ENCODE data around the gene CACNA1D.

Gene CACNA1D

DNA sequence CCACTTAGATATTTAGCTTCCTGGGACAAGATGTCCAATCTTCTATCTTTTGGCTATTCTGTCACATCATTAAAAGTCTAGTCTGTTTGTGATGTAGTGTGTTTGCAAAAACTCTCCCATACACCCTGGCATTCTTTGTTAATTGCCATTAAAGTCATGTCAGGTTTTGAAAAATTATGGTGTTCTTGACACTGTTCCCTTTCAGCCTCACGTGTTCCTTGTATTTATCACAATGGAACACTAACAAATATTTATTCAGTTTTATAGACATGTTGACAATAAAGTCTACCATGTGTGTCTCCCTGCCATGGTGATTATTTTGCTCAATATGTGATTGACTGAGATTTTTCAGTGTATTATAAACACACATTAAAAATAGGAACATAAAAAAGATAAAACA, 9.4 kb upstream of the CACNA1D start:
- H3K27me3 ChIP-seq (ENCODE audit: control insufficient read depth, insufficient read depth, low read length) = no peaks in the 10 kb centered on the region
- no peak overlapping the region for H3K9ac ChIP-seq (ENCODE audit: low read length)
- no peaks in the 10 kb centered on the region for H3K9me3 ChIP-seq (ENCODE audit: control insufficient read depth, low read length)
- no peaks in the 10 kb centered on the region for H3K36me3 ChIP-seq (ENCODE audit: control insufficient read depth, insufficient read depth, low read length)
- no peaks in the 10 kb centered on the region for H3K4me1 ChIP-seq (ENCODE audit: control insufficient read depth, insufficient read depth, low read length)
- H3K4me3 ChIP-seq (ENCODE audit: low read length) = no peak overlapping the region

DNA sequence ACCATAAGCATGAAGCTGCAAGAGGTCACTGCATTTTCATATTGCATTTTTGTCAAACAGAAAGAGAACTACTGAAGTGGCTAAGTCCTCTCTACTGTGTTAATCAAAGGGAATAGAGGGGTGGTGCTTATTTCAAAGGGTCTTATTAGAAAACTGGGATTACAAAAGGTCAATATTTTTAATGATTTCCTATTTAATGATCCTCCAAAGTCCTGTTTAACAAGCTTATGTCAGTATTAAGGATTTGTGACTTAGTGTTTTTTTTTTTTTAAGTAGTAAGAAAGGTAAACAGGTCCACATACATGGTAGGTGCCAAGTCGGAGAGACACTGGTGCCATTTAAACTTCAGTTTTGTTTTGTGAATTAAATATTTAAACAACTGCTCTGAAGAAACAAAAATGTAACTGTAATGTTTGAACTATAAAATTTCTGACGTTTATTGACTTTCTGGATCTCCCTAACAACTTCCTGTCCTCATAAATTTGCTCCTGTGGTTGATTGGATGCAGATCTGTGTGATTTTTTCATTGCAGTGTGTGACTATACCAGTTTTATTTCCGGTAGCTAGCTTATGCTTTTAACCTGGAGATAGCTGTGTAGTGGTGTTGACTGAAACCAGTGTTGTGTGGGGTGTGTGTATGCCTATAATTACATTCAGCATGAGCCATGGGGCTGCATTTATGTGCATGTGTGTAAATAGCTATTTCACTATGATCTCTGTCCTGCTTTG, 8.6 kb upstream of the CACNA1D start:
- Histone ChIP-seq H3K4me3 (ENCODE audit: low read length) (no peak overlapping the region), H3K27me3 (ENCODE audit: control insufficient read depth, insufficient read depth, low read length) (no peaks in the 10 kb centered on the region), H3K4me1 (ENCODE audit: control insufficient read depth, insufficient read depth, low read length) (no peaks in the 10 kb centered on the region), H3K36me3 (ENCODE audit: control insufficient read depth, insufficient read depth, low read length) (no peaks in the 10 kb centered on the region), H3K9ac (ENCODE audit: low read length) (no peak overlapping the region), H3K9me3 (ENCODE audit: control insufficient read depth, low read length) (no peaks in the 10 kb centered on the region)

DNA sequence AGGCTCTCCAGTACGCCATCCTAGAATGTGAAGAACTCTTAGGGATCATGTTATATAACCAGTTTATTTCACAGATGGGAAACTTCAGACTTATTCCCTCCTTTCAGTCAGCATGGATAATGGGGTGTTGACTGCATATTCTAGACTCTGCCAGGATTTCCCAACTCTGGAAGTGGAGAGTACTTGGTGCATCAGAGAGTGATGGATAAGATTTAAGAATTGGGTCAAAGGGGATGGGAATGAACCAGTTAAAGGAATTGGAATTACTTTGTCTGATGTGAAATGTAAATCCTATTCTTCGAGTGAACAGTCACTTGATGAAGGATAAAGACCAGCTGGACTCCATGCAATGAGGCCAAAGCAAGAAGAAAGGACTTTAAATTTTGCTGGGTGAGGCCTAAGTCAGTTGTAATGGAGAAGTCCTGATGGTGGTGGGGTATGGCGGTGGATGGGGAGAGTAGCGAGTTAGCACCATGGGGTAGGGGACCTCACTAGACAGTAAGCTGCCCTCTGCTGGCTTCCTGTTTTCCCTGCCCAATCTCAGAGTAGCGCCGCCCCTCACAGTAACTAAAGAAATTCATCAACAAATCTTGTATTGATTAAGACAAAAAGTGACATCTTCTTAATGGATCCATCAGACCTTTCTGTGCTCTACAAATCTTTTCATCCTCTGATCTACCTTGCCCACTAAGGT, 7.3 kb upstream of the CACNA1D start:
- Histone ChIP-seq H3K4me1 (ENCODE audit: control insufficient read depth, insufficient read depth, low read length) (no peaks in the 10 kb centered on the region), H3K9ac (ENCODE audit: low read length) (no peak overlapping the region), H3K36me3 (ENCODE audit: control insufficient read depth, insufficient read depth, low read length) (no peaks in the 10 kb centered on the region), H3K27me3 (ENCODE audit: control insufficient read depth, insufficient read depth, low read length) (no peaks in the 10 kb centered on the region), H3K4me3 (ENCODE audit: low read length) (no peak overlapping the region), H3K9me3 (ENCODE audit: control insufficient read depth, low read length) (no peaks in the 10 kb centered on the region)

DNA sequence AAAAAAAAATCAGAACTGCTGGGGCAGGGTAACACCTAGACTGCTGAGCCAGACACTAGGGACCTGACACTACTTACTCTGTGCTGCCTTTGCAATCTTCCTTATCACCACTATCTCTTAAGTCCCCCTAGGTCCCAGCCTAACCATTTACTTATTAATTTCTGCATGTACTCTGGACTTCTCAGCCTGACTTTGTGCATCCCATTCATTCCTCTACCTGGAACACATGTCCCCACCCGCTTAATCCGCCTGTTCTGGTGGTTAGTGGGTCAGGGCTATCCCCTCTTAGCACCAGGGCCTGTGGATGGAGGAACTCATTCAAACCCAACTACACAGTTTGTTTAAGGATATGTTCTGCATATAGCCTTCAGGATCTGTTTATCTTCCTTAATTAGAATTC, 5.0 kb upstream of the CACNA1D start:
- Histone ChIP-seq H3K4me1 (ENCODE audit: control insufficient read depth, insufficient read depth, low read length) (peaks cover 6% of the 10 kb centered on the region), H3K9me3 (ENCODE audit: control insufficient read depth, low read length) (no peaks in the 10 kb centered on the region), H3K4me3 (ENCODE audit: low read length) (no peak overlapping the region), H3K27me3 (ENCODE audit: control insufficient read depth, insufficient read depth, low read length) (peaks cover 4% of the 10 kb centered on the region), H3K9ac (ENCODE audit: low read length) (no peak overlapping the region), H3K36me3 (ENCODE audit: control insufficient read depth, insufficient read depth, low read length) (no peaks in the 10 kb centered on the region)

DNA sequence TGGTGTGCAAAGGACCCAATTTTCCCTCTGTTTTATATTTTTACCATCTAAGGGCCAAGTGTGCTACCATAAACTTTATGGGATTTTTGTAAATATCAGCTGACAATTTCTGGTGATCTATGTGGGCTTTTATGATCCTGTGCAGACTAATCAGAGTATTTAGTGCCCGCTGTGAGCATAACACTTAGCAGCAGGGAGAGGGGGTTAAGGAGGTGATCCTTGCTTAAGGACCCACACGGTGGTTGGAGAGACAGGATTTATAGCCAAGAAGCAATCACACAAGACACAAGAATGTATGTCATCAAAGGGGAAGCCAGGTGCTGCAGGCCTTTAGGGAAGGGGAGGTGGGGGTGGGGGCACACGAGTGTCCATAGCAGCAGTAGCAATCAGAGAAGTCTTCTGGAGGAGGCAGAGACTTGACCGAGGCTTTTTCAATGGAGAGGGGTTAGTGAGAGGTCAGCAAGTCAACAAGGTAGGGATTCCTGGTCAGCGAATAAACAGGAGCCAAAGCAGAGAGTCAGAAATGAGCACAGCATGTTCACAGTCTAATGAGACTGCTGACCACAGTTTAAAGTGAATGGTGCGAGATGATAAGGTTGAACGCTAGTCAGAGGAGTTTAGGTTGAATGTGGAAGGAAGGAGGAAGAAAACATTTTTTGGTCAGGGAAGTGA, 4.5 kb upstream of the CACNA1D start:
- Histone ChIP-seq H3K9ac (ENCODE audit: low read length) (no peak overlapping the region), H3K27me3 (ENCODE audit: control insufficient read depth, insufficient read depth, low read length) (peaks cover 5% of the 10 kb centered on the region), H3K36me3 (ENCODE audit: control insufficient read depth, insufficient read depth, low read length) (no peaks in the 10 kb centered on the region), H3K4me1 (ENCODE audit: control insufficient read depth, insufficient read depth, low read length) (peaks cover 6% of the 10 kb centered on the region), H3K4me3 (ENCODE audit: low read length) (no peak overlapping the region), H3K9me3 (ENCODE audit: control insufficient read depth, low read length) (no peaks in the 10 kb centered on the region)

DNA sequence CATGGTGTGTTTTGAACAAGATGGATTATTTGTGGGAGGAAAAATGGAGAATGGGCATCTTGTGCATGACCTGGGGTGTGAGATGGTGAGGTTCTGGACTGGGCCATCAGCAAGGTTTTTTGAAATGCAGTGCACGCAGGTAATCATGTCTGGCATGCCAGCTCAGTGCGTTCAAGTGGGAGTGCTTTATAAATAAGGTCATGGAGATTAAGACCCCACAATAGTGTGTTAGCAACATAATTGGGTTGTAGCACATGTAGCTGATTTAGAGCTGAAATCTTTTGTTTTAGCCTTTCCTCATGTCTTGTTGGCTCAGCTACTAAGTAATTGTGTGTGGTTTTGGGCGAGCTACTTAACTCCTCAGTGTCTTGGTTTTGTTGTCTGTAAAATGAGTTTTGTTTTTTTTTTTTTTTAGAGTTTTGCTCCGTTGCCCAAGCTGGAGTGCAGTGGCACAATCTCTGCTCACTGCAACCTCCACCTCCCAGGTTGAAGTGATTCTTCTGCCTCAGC, 3.9 kb upstream of the CACNA1D start:
- no peaks in the 10 kb centered on the region for H3K36me3 ChIP-seq (ENCODE audit: control insufficient read depth, insufficient read depth, low read length)
- peaks cover 11% of the 10 kb centered on the region for H3K27me3 ChIP-seq (ENCODE audit: control insufficient read depth, insufficient read depth, low read length)
- H3K9me3 ChIP-seq (ENCODE audit: control insufficient read depth, low read length) = no peaks in the 10 kb centered on the region
- H3K4me1 ChIP-seq (ENCODE audit: control insufficient read depth, insufficient read depth, low read length) = peaks cover 6% of the 10 kb centered on the region
- H3K4me3 ChIP-seq (ENCODE audit: low read length) = no peak overlapping the region
- H3K9ac ChIP-seq (ENCODE audit: low read length) = no peak overlapping the region

DNA sequence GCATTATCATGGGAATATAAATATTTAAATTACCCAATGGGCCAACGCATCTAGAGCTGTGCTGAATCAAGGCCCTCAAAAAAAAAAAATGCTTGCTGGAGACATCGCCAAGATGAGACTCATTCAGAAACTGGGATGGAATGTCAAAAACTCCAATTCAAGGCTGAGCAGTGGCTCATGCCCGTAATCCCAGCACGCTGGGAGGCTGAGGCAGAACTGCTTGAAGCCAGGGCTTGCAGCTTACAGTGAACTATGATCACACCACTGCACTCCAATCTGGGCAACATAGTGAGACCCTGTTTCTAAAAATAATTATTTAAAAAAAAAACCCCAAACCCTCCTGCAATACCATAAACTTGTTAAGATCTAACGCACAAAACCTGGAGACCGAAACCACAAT, 3.1 kb upstream of the CACNA1D start:
- H3K36me3 ChIP-seq (ENCODE audit: control insufficient read depth, insufficient read depth, low read length) = no peaks in the 10 kb centered on the region
- H3K9me3 ChIP-seq (ENCODE audit: control insufficient read depth, low read length) = no peaks in the 10 kb centered on the region
- H3K9ac ChIP-seq (ENCODE audit: low read length) = no peak overlapping the region
- peaks cover 6% of the 10 kb centered on the region for H3K4me1 ChIP-seq (ENCODE audit: control insufficient read depth, insufficient read depth, low read length)
- H3K4me3 ChIP-seq (ENCODE audit: low read length) = no peak overlapping the region
- peaks cover 19% of the 10 kb centered on the region for H3K27me3 ChIP-seq (ENCODE audit: control insufficient read depth, insufficient read depth, low read length)

DNA sequence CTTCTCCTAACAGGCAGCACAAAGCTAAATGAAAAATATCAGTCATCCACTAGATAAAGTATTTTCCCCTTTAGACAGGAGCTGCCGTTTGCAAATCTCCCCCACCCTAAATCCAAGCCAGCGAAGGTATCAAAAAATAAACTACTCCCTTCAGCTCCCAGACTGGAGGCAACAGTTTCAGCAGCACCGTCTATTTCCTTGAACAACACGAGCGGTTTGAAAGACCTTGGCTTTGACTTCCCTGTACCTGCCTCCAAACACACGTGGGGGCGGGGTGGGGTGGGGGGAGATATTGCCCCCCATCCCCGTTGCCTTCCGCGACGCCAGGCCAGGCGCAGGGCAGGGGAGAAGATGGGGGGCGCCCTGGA, 832 bp upstream of the CACNA1D start:
- H3K9ac ChIP-seq (ENCODE audit: low read length) = peak overlapping the region; percentile 22

DNA sequence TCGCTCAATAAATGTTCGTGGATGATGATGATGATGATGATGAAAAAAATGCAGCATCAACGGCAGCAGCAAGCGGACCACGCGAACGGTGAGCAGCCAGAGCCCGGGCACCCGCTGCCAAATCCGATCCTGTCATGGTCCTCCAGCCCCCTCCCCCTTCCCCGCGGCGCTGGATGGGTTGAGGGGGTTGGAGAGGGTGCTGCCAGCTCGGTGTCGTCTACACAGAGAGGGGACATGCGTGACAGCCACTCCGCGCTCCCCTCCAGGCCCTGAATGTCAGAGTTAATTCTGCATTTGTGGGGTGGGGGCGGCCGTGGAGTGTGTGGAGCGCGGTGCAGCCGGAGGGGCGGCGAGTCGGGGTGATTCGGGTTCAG, 722 bp downstream of the CACNA1D start:
- Histone ChIP-seq H3K4me1 (ENCODE audit: control insufficient read depth, insufficient read depth, low read length) (peaks cover 6% of the 10 kb centered on the region), H3K9ac (ENCODE audit: low read length) (no peak overlapping the region), H3K27me3 (ENCODE audit: control insufficient read depth, insufficient read depth, low read length) (peaks cover 19% of the 10 kb centered on the region), H3K9me3 (ENCODE audit: control insufficient read depth, low read length) (no peaks in the 10 kb centered on the region), H3K36me3 (ENCODE audit: control insufficient read depth, insufficient read depth, low read length) (no peaks in the 10 kb centered on the region), H3K4me3 (ENCODE audit: low read length) (no peak overlapping the region)

More for the DNA sequence above, 832 bp upstream of the CACNA1D start:
- Histone ChIP-seq H3K4me3 (ENCODE audit: low read length) (no peak overlapping the region), H3K4me1 (ENCODE audit: control insufficient read depth, insufficient read depth, low read length) (peaks cover 6% of the 10 kb centered on the region), H3K27me3 (ENCODE audit: control insufficient read depth, insufficient read depth, low read length) (peaks cover 19% of the 10 kb centered on the region), H3K36me3 (ENCODE audit: control insufficient read depth, insufficient read depth, low read length) (no peaks in the 10 kb centered on the region), H3K9me3 (ENCODE audit: control insufficient read depth, low read length) (no peaks in the 10 kb centered on the region)

DNA sequence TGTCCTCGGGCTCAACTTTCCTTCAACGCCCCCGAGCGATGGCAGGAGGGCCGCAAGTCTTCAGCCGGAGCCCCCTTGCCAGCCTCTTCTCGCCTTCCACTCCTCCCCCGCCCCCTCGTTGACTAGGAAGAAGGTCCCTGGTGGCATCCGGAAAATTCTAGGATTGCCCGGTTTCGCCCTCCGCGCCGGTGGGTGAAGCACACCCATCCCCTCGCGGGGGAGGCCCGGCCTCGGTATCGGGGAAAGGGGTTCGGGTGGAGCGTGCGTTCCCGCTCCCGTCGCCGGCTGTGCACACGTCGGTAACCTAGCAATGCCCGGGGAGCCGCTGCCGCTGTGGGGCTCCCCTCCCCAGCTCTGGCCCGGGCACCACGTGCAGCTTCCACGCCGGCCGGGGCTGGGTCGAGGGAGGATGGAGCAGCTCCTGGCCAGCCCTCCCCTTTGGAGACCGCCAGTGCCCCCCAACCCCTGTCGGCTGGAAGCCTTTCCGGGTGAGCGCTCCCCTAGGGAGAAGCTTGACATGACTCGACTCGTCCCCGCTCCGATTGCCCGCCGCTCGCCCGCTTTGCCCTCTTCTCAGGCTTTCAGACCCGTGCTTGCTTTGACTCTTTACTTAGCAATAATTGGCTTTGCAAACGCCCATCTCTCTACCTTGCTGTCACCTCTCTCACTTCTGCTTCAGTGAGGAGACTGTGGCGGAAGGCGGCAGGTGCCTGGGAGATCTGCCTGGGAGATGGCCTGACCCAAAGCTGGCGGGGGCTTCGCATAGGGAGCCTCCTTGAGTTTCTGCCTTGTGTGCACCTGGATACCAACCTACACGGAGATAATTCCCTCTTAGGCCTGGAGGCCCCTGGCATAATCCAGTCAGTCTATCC, 1.3 kb downstream of the CACNA1D start:
- peaks cover 6% of the 10 kb centered on the region for H3K4me1 ChIP-seq (ENCODE audit: control insufficient read depth, insufficient read depth, low read length)
- H3K9me3 ChIP-seq (ENCODE audit: control insufficient read depth, low read length) = no peaks in the 10 kb centered on the region
- peaks cover 19% of the 10 kb centered on the region for H3K27me3 ChIP-seq (ENCODE audit: control insufficient read depth, insufficient read depth, low read length)
- H3K9ac ChIP-seq (ENCODE audit: low read length) = no peak overlapping the region
- H3K4me3 ChIP-seq (ENCODE audit: low read length) = no peak overlapping the region
- no peaks in the 10 kb centered on the region for H3K36me3 ChIP-seq (ENCODE audit: control insufficient read depth, insufficient read depth, low read length)

DNA sequence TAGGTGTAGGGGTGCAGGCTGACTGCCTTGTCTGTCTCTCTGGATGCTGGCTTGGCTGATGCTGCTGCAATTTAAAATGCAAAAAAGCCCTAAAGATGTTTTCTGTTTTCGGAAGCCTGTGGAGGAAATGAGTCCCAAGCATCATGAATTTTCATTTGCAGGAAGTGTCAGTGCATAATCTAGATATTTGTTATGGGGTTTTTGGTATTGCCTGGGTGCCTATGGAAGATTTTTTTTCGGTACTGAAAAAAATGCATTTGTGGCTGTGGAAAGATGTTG, 1.9 kb downstream of the CACNA1D start:
- no peak overlapping the region for H3K4me3 ChIP-seq (ENCODE audit: low read length)
- no peaks in the 10 kb centered on the region for H3K9me3 ChIP-seq (ENCODE audit: control insufficient read depth, low read length)
- H3K9ac ChIP-seq (ENCODE audit: low read length) = no peak overlapping the region
- H3K36me3 ChIP-seq (ENCODE audit: control insufficient read depth, insufficient read depth, low read length) = no peaks in the 10 kb centered on the region
- peaks cover 6% of the 10 kb centered on the region for H3K4me1 ChIP-seq (ENCODE audit: control insufficient read depth, insufficient read depth, low read length)
- peaks cover 19% of the 10 kb centered on the region for H3K27me3 ChIP-seq (ENCODE audit: control insufficient read depth, insufficient read depth, low read length)

DNA sequence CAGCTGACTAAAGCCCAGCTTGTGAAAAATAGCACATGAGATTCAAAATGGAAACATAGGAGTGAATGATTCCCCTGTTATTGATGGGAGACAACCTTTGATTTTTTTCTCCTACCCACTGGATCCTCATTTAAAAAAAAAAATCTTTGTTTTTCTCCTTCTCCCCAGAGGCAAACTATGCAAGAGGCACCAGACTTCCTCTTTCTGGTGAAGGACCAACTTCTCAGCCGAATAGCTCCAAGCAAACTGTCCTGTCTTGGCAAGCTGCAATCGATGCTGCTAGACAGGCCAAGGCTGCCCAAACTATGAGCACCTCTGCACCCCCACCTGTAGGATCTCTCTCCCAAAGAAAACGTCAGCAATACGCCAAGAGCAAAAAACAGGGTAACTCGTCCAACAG, 2.6 kb downstream of the CACNA1D start:
- Histone ChIP-seq H3K27me3 (ENCODE audit: control insufficient read depth, insufficient read depth, low read length) (peaks cover 19% of the 10 kb centered on the region), H3K4me3 (ENCODE audit: low read length) (no peak overlapping the region), H3K36me3 (ENCODE audit: control insufficient read depth, insufficient read depth, low read length) (no peaks in the 10 kb centered on the region), H3K9me3 (ENCODE audit: control insufficient read depth, low read length) (no peaks in the 10 kb centered on the region), H3K4me1 (ENCODE audit: control insufficient read depth, insufficient read depth, low read length) (peaks cover 6% of the 10 kb centered on the region), H3K9ac (ENCODE audit: low read length) (no peak overlapping the region)
